Endothelial cell (in vitro differentiated cells): Measurements from ENCODE around the gene CDC42SE2. TPM values are rescaled to one million over a fixed set of nuclear protein-coding genes. Genes with fewer than 3 reads are reported as not detected.

Source experiments
- DNase-seq: peaks from one replicate; pipeline ENCODE4 v3.0.0; 2021; ENCODE audit warnings: low spot score
- H3K27ac Mint-ChIP-seq: one replicate; pipeline ENCODE4 v1.8.0; 2021; ENCODE audit warnings: mixed read lengths, inconsistent platforms; ENCODE audit not compliant: unreplicated experiment
- H3K27me3 Mint-ChIP-seq: one replicate; pipeline ENCODE4 v1.8.0; 2021; ENCODE audit warnings: mild to moderate bottlenecking, moderate library complexity, mixed read lengths, inconsistent platforms; ENCODE audit not compliant: unreplicated experiment
- H3K36me3 Mint-ChIP-seq: one replicate; pipeline ENCODE4 v1.8.0; 2021; ENCODE audit warnings: mild to moderate bottlenecking, low read depth, mixed read lengths, inconsistent platforms; ENCODE audit not compliant: unreplicated experiment
- H3K4me1 Mint-ChIP-seq: one replicate; pipeline ENCODE4 v1.8.0; 2021; ENCODE audit warnings: mild to moderate bottlenecking, mixed read lengths, inconsistent platforms; ENCODE audit not compliant: unreplicated experiment
- H3K4me3 Mint-ChIP-seq: one replicate; pipeline ENCODE4 v1.8.0; 2021; ENCODE audit warnings: mild to moderate bottlenecking, mixed read lengths, inconsistent platforms; ENCODE audit not compliant: unreplicated experiment
- H3K9me3 Mint-ChIP-seq: one replicate; pipeline ENCODE4 v1.8.0; 2021; ENCODE audit warnings: mixed read lengths, inconsistent platforms; ENCODE audit not compliant: unreplicated experiment
- CTCF ChIP-seq: fragments of 200-600 bp; sonication (generic); IDR thresholded peaks from one replicate; pipeline ENCODE4 v1.5.0; 2021; ENCODE audit warnings: antibody characterized with exemption; ENCODE audit not compliant: unreplicated experiment
- total RNA-seq: library from RNA; stranded (reverse); fragmentation: NEBNext Ultra II Directional; extraction: Animal tissue kit (Norgen Biotek cat#: 25700); gene quantifications from one replicate; pipeline ENCODE4 v1.2.1, GENCODE V29; 2021; ENCODE audit not compliant: unreplicated experiment

The CDC42SE2 gene
- total RNA-seq, 1 donor from 2014 or later: 22.2 TPM

- Mint-ChIP-seq H3K36me3 (peaks cover 5% of the 10 kb centered on the region), H3K4me3 (no peak overlapping the region), H3K27ac (peak overlapping the region; percentile 61), H3K27me3 (peaks cover 4% of the 10 kb centered on the region), H3K4me1 (peaks cover 57% of the 10 kb centered on the region), H3K9me3 (no peaks in the 10 kb centered on the region)
- no peak for DNase-seq
- TF ChIP-seq CTCF: no peak
These were observed 117.9 kb downstream of the CDC42SE2 start for GRCh38 chr5:131381777-131382176.

GRCh38 chr5:131382407-131383395 is 118.8 kb downstream of the CDC42SE2 start:
- H3K27me3 Mint-ChIP-seq: peaks cover 4% of the 10 kb centered on the region
- H3K4me1 Mint-ChIP-seq: peaks cover 66% of the 10 kb centered on the region
- DNase-seq: no peak
- TF ChIP-seq CTCF: peak; percentile 32
- peaks cover 5% of the 10 kb centered on the region for H3K36me3 Mint-ChIP-seq
- no peaks in the 10 kb centered on the region for H3K9me3 Mint-ChIP-seq
- peak overlapping the region; percentile 58 for H3K27ac Mint-ChIP-seq
- H3K4me3 Mint-ChIP-seq: no peak overlapping the region

- TF ChIP-seq CTCF: no peak
- Mint-ChIP-seq H3K27ac (peak overlapping the region; percentile 27), H3K27me3 (peaks cover 4% of the 10 kb centered on the region), H3K4me3 (no peak overlapping the region), H3K9me3 (no peaks in the 10 kb centered on the region), H3K36me3 (peaks cover 5% of the 10 kb centered on the region), H3K4me1 (peaks cover 59% of the 10 kb centered on the region)
- DNase-seq: no peak
These were observed 120.3 kb downstream of the CDC42SE2 start for GRCh38 chr5:131384173-131384572.

GRCh38 chr5:131384616-131385214 is 120.9 kb downstream of the CDC42SE2 start:
- Mint-ChIP-seq H3K27me3 (peaks cover 4% of the 10 kb centered on the region), H3K9me3 (no peaks in the 10 kb centered on the region), H3K4me3 (no peak overlapping the region), H3K4me1 (peaks cover 58% of the 10 kb centered on the region), H3K36me3 (peaks cover 5% of the 10 kb centered on the region), H3K27ac (peak overlapping the region; percentile 27)
- no peak for TF ChIP-seq CTCF
- DNase-seq: no peak

- Mint-ChIP-seq H3K27me3 (peaks cover 2% of the 10 kb centered on the region), H3K4me1 (peaks cover 56% of the 10 kb centered on the region), H3K27ac (peak overlapping the region; percentile 83), H3K36me3 (no peaks in the 10 kb centered on the region), H3K4me3 (no peak overlapping the region), H3K9me3 (no peaks in the 10 kb centered on the region)
- TF ChIP-seq CTCF: no peak
- no peak for DNase-seq
These were observed 122.3 kb downstream of the CDC42SE2 start for GRCh38 chr5:131386124-131386523.
